Measurements from ENCODE around the gene CRELD2.

The CRELD2 gene

DNA sequence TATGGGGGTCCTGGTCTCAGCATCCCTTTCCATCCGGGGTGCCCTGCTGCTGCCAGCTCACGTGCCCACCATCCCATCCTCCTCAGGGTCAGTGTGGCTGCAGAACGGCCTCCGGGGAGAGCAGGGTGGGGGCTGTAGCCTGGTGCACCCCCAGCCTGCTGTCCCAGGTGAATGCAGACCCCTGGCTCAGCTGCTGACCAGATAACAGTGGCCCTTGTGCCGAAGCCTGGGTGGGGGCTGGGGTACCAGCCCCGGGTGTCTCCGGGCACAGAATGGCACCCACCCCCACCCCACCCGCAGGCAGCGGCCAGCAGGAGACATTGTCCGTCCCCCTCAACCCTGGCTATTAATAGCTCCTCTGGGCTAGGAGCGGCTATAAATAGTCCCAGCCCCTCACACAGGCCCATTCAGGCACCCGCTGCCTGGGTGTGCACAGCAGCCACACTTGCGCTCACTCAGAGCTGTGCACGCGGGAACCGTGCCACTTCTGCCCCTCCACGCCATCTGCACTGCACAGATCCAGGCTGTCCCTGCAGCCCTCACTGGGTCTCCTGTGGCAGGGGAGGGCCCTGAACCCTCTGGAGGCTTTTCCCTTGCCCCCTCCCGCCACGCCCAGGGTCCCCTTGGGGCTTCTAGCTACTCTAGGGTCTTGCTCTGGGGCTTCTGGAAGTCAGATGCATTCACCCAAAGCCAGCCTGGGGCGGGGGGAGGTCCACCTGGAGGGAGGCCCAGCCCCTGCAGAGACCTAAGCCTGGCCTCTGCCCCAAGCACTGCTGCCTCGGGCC is 18.7 kb downstream of the CRELD2 start:
- no peaks in the 10 kb centered on the region for H4K20me1 ChIP-seq (ENCODE audit: insufficient read depth, low read length)
- no peaks in the 10 kb centered on the region for H3K9me3 ChIP-seq (replicated peaks; ENCODE audit: insufficient read depth, low read length)
- no peaks in the 10 kb centered on the region for H3K9me2 ChIP-seq (replicated peaks; ENCODE audit: insufficient read depth, low read length)
- H3K27me3 ChIP-seq (replicated peaks; ENCODE audit: insufficient read depth, low read length): no peaks in the 10 kb centered on the region
- H3K4me2 ChIP-seq (ENCODE audit: low read depth, low read length): peak overlapping the region; percentile 72; the same call in 1 of the 2 replicates
- no peaks in the 10 kb centered on the region for H3K36me3 ChIP-seq (replicated peaks; ENCODE audit: insufficient read depth, low read length)
- no peak for DNase-seq
- no peak for TF ChIP-seq EZH2 (optimal IDR thresholded peaks at IDR 0.05; ENCODE audit: low read depth, low read length)
- H2AFZ ChIP-seq (ENCODE audit: low read length): 0 out of 2 replicates have a peak overlapping the region, but pooled peaks have one; percentile 43
- H3K9ac ChIP-seq (ENCODE audit: low read length): peak overlapping the region; percentile 65; the same call in 1 of the 2 replicates
- H3K4me3 ChIP-seq (ENCODE audit: low read length): no peak overlapping the region
- peaks cover 19% of the 10 kb centered on the region for H3K4me1 ChIP-seq (ENCODE audit: low read length)
- peak overlapping the region; percentile 88; the same call in 1 of the 2 replicates for H3K27ac ChIP-seq (ENCODE audit: low read length)
- H3F3A ChIP-seq (ENCODE audit: insufficient read depth, low read length): peaks cover 14% of the 10 kb centered on the region; the same call in 1 of the 2 replicates
- H3K79me2 ChIP-seq (ENCODE audit: low read length): no peaks in the 10 kb centered on the region

DNA sequence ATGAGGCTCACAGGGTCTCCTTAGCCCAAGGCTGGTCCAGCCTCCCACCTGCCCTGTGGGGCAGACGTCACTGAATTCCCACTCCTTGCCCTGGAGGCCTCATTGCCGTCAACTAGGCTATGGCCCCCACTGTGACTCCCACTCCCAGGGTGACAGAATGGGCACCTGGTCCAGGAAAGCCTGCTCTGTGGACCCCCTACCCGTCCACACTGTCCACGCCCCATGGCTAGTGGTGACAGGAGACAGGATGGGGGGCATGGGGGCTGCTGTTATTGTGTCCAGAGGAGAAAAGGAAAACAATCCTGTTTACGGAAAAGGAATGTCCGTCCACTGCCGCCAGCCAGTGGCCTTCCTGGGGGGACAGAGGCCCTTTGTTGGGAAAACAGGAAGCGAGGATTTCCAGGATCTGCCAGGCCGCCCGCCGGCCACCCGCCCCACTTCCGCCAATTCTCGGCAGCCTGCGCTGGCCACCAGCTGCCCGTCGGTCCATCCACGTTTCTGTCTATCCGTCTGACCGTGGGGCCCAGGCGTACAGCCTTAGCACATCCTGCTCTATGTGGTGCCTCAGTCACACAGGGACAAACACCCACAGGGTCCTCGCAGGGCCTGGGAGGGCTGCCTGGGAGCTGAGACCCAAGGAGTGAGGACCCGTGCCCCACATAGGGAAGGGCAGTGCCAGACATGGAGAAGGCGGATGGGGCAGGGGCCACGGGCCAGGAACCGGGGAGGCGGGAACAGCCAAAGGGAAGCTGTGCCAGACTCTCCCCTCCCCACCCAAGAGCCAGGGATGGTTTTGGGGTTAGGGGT is 19.5 kb downstream of the CRELD2 start:
- Histone ChIP-seq H4K20me1 (ENCODE audit: insufficient read depth, low read length) (no peaks in the 10 kb centered on the region), H3K27ac (ENCODE audit: low read length) (no peak overlapping the region), H3K36me3 (replicated peaks; ENCODE audit: insufficient read depth, low read length) (no peaks in the 10 kb centered on the region), H3F3A (ENCODE audit: insufficient read depth, low read length) (peaks cover 14% of the 10 kb centered on the region; the same call in 1 of the 2 replicates), H3K4me3 (ENCODE audit: low read length) (no peak overlapping the region), H3K79me2 (ENCODE audit: low read length) (no peaks in the 10 kb centered on the region), H3K4me1 (ENCODE audit: low read length) (peaks cover 18% of the 10 kb centered on the region), H3K4me2 (ENCODE audit: low read depth, low read length) (no peak overlapping the region), H3K27me3 (replicated peaks; ENCODE audit: insufficient read depth, low read length) (no peaks in the 10 kb centered on the region), H3K9me3 (replicated peaks; ENCODE audit: insufficient read depth, low read length) (no peaks in the 10 kb centered on the region), H3K9me2 (replicated peaks; ENCODE audit: insufficient read depth, low read length) (no peaks in the 10 kb centered on the region), H3K9ac (ENCODE audit: low read length) (no peak overlapping the region), H2AFZ (ENCODE audit: low read length) (no peak overlapping the region)
- TF ChIP-seq EZH2phosphoT487 (IDR thresholded peaks at IDR 0.05; ENCODE audit: low read length) (no peak), EZH2 (optimal IDR thresholded peaks at IDR 0.05; ENCODE audit: low read depth, low read length) (no peak)
- TF ChIP-seq, protein P1, sequence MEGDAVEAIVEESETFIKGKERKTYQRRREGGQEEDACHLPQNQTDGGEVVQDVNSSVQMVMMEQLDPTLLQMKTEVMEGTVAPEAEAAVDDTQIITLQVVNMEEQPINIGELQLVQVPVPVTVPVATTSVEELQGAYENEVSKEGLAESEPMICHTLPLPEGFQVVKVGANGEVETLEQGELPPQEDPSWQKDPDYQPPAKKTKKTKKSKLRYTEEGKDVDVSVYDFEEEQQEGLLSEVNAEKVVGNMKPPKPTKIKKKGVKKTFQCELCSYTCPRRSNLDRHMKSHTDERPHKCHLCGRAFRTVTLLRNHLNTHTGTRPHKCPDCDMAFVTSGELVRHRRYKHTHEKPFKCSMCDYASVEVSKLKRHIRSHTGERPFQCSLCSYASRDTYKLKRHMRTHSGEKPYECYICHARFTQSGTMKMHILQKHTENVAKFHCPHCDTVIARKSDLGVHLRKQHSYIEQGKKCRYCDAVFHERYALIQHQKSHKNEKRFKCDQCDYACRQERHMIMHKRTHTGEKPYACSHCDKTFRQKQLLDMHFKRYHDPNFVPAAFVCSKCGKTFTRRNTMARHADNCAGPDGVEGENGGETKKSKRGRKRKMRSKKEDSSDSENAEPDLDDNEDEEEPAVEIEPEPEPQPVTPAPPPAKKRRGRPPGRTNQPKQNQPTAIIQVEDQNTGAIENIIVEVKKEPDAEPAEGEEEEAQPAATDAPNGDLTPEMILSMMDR (IDR thresholded peaks at IDR 0.05; ENCODE audit: low read length): no peak
- peak; percentile 2 for DNase-seq

DNA sequence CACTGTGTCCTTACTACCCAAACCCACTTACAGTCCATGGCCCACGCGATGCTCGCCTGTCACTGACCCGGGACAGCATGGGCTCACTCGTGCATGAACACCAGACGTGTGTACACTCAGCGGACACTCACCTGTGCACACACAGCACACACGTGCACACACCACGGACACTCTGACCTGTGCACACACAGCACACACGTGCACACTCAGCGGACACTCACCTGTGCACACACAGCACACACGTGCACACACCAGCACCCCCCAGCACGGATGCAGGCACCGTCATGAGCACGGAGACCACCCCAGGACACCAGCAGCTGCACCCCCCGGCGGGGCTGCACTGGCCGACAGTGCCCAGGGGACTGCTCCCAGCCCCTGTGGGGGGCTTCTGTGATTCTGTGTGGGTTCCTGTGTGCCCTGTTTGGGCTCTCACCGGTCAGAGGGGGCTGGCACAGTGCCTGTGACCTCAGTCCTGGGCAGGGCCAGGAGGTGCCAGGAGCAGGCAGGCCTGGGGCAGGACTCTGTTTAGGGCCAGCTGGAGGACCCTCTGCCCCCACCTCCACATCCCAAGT is 20.2 kb downstream of the CRELD2 start:
- Histone ChIP-seq H3K9me2 (replicated peaks; ENCODE audit: insufficient read depth, low read length) (no peaks in the 10 kb centered on the region), H3K27me3 (replicated peaks; ENCODE audit: insufficient read depth, low read length) (no peaks in the 10 kb centered on the region), H3K79me2 (ENCODE audit: low read length) (no peaks in the 10 kb centered on the region), H3K4me1 (ENCODE audit: low read length) (peaks cover 13% of the 10 kb centered on the region), H3K4me3 (ENCODE audit: low read length) (no peak overlapping the region), H3K9me3 (replicated peaks; ENCODE audit: insufficient read depth, low read length) (no peaks in the 10 kb centered on the region), H4K20me1 (ENCODE audit: insufficient read depth, low read length) (no peaks in the 10 kb centered on the region), H3K36me3 (replicated peaks; ENCODE audit: insufficient read depth, low read length) (no peaks in the 10 kb centered on the region), H3K27ac (ENCODE audit: low read length) (no peak overlapping the region), H2AFZ (ENCODE audit: low read length) (no peak overlapping the region), H3K9ac (ENCODE audit: low read length) (no peak overlapping the region), H3F3A (ENCODE audit: insufficient read depth, low read length) (0 out of 2 replicates have a peak, but pooled peaks cover 7% of the 10 kb centered on the region), H3K4me2 (ENCODE audit: low read depth, low read length) (no peak overlapping the region)
- TF ChIP-seq, protein P1 (IDR thresholded peaks at IDR 0.05; ENCODE audit: low read length): no peak
- no peak for TF ChIP-seq EZH2phosphoT487 (IDR thresholded peaks at IDR 0.05; ENCODE audit: low read length)
- no peak for TF ChIP-seq EZH2 (optimal IDR thresholded peaks at IDR 0.05; ENCODE audit: low read depth, low read length)
- no peak for DNase-seq

All from MM.1S (cell line).